HG03457 (cell line): Measurements from ENCODE around the gene SSX5.
"Not testable (repeated sequence)": the region's sequence is repeated elsewhere in the genome, so short reads cannot be mapped to it uniquely, and the experiment has no call there.

Source experiments
- ATAC-seq: cut with Tn5 transposase; IDR thresholded peaks from one replicate; pipeline ENCODE4 v1.9.1; 2021; ENCODE audit warnings: moderate number of reproducible peaks; ENCODE audit not compliant: unreplicated experiment

SSX5 gene, protein sequence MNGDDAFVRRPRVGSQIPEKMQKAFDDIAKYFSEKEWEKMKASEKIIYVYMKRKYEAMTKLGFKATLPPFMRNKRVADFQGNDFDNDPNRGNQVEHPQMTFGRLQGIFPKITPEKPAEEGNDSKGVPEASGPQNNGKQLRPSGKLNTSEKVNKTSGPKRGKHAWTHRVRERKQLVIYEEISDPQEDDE

DNA sequence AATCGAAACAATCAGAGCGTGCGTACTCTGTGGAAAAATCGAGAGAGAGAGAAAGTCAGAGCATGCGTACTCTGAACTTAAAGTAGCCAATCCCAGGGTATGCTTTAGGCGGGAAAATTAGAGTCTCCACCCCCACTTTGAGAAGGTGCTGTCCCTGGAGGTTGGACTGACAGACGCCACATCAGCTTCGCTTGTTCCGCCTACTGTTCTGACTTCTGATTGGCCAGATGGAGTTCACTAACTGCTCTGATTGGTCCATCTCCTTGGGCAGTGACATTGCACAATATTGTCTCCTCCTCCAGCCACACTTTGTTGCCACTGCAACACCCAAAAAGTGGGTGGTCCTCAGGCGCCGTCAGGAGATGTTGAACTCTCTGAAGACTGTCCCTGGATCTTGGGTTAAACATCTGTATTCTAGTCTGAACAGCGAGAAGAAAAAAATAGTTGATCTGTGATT is at the start of gene SSX5:
Gene SSX5 (minus strand): TSS at position 51 of the 457 bp plus-strand sequence. CDS start 1,437 bp downstream, outside the sequence.
- no peak for ATAC-seq

DNA sequence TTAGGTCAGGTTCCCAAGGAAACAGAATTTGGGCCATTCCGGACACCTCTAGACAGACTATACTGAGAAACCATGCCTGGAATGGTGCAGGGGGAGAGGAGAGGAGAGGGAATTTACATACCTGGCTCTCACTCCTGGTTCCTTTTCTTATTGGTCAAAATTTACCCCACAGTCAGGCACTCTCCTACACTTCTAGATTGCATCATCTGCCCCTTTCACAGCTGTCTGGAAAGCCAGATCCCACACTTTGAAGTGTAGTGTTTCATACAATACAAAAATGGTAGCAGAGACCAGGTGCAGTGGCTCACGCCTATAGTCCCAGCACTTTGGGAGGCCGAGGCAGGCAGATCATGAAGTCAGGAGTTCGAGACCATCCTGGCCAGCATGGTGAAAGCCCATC is 27.6 kb upstream of the SSX5 start:
- ATAC-seq, result not testable (repeated sequence)

DNA sequence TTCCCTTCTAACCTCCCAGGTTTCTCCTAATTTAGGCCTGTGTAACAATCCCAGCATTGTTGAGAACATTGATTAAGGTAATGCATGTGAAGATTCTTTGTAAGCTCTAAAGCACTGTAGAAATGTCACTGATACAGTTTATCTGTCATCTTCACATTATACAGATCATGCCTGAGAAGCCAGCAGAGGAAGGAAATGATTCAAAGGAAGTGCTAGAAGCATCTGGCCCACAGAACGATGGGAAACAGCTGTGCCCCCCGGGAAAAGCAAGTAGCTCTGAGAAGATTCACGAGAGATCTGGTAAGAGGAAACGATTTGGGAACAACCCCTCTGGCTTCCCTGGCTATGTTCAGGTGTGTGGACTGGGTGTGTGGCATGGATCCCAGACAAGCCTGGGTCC is 17.7 kb upstream of the SSX5 start:
- not testable (repeated sequence) for ATAC-seq

DNA sequence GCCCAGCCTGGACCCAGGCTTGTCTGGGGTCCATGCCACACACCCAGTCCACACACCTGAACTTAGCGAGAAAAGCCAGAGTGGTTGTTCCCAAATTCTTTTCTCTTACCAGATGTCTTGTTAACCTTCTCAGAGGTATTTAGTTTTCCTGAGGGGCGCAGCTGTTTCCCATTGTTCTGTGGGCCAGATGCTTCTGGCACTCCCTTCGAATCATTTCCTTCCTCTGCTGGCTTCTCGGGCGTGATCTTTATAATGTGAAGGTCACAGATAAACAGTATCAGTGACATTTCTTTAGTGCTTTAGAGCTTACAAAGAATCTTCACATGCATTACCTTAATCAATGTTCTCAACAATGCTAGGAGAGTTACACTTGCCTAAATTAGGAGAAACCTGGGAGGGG is 6.6 kb downstream of the SSX5 start:
- not testable (repeated sequence) for ATAC-seq

DNA sequence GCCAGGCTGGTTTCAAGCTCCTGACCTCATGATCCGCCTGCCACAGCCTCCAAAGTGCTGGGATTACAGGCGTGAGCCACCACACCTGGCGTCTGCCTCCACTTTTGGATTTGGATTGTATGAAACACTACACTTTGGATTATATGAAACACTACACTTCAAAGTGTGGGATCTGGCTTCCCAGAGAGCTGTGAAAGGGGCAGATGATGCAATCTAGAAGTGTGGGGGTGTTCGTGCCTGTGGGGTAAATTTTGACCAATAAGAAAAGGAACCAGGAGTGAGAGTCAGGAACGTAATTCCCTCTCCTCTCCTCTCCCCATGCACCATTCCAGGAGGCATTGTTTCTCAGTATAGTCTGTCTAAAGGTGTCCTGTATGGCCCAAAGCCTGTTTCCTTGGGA is 14.7 kb downstream of the SSX5 start:
- ATAC-seq, result not testable (repeated sequence)

DNA sequence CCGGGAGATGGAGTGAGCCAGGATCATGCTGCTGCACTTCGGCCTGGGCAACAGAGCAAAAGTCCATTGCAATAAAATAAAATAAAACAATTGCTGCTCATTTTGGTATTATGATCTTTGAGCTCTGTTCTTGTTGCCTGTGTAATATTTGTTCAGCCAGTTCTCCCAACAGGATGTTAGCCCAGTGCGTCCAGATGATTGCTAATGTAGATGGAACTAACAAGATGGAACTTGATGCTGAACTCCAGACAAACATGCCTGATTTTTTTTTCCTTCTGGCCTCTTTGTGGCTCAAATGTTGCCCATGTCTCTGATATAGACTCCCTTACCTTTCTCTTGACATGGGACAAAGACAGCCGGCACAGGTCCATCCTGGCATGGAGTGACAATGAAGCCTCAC is 15.8 kb downstream of the SSX5 start:
- no peak for ATAC-seq

DNA sequence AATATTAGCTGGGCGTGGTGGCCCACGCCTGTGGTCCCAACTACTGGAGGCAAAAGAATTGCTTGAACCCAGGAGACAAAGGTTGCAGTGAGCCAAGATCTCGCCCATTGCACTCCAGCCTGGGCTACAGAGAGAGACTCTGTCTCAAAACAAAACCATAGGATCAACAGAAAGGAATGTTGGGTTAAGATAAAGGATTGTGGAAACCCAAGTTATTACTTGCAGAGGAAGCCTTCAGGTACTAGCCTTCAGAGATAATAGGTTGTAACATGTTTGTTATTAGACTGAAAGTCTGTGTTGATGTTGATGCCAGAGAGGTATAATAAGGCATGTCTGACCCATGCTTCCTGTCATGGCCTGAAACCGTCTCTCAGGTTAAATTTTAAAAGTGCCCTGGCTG is 16.9 kb downstream of the SSX5 start:
- no peak for ATAC-seq

DNA sequence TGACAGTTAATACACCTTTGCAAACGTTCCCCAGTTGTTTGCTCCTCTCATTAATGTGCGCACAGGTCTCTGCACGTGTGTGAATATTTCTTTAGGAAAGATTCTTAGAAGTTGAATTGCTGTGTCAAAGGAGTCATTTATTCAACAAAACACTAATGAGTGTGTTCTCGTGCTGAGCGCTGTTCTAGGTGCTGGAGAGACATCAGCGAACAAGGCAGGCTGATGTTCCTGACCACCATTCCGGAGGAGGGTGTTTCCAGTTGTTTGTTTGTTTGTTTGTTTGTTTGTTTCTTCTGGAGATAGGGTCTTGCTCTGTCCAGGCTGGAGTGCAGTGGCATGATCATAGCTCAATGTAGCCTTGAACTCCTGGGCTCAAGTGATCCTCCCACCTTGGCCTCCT is 30.3 kb downstream of the SSX5 start:
- ATAC-seq, result not testable (repeated sequence)

DNA sequence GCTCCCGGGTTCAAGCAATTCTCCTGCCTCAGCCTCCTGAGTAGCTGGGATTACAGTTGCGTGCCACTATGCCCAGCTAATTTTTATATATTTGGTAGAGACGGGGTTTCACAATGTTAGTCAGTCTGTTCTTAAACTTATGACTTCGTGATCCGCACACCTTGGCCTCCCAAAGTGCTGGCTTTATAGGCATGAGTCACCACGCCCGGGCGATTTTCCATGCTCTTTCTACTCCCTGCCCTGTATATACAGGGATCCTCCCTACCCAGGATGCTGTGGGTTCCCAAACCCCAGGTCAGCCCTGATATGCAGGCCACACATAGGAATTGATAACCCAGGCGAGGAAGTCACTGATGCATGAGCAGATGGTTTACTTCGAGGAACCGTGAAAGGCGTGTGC is 31.4 kb downstream of the SSX5 start:
- ATAC-seq, result no peak

DNA sequence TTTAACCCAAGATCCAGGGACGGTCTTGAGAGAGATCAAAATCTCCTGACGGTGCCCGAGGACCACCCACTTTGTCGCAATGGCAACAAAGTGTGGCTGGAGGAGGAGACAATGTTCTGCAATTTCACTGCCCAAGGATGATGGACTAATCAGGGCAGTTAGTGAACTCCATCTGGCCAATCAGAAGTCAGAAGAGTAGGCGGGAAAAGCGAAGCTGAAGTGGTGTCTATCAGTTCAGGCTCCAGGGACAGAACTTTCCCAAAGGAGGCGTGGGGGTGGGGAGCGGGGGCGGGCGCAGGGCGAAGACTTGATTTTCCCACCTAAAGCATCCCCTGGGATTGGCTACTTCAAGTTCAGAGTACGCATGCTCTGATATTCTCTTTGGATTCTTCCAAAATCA is 40.6 kb downstream of the SSX5 start:
- no peak for ATAC-seq

DNA sequence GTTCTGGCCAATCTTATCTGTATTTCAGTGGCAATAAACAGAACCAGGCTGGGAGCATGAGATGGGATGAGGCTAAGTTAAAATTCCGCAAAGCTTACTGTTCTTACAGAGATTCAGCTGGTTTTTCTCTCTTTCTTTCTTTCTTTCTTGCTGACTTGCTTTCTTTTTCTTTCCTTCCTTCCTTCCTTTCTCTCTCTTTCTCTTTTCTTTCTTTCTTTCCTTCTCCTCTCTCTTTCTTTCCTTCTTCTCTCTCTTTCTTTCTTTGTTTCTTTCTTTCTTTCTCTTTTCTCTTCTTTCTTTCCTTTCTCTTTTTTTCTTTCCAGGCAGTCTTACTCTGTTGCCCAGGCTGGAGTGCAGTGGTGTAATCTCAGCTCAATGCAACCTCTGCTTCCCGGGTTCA is 41.8 kb downstream of the SSX5 start:
- ATAC-seq, result no peak

DNA sequence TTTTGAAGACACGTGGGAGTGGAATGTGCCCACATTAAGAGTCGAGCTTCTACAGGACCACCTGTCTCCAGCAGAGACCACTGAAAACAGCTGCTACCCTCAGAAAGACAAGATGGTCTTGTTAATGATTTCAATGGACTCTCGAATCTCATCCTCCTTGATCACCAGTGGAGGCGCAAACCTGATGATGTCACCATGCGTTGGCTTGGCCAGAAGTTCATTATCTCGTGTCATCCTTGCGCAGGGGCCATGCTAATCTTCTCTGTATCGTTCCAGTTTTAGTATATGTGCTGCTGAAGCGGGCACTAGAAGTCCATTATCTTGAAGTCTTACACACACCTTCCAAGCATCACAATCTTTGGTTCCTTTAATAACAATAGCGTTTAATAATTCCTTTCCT is 42.8 kb downstream of the SSX5 start:
- ATAC-seq, result no peak

DNA sequence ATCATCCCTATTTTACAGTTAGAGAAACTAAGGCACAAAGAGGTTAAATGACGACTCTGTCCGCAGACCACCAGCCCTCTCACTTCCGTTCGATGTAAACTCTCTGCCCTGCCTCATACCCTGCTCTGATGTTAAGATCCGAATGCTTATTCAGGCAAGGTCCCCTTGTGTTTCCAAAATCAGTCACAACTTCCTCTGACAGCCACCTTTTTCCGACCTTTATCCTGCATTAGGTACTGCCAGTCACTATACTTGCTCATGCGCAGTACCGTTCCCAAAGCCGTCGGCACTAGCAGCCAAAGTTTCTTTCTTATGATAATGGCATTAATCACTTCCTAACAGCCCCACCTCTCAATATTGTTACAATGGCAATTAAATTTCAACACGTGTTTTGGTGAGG is 53.9 kb downstream of the SSX5 start:
- not testable (repeated sequence) for ATAC-seq

DNA sequence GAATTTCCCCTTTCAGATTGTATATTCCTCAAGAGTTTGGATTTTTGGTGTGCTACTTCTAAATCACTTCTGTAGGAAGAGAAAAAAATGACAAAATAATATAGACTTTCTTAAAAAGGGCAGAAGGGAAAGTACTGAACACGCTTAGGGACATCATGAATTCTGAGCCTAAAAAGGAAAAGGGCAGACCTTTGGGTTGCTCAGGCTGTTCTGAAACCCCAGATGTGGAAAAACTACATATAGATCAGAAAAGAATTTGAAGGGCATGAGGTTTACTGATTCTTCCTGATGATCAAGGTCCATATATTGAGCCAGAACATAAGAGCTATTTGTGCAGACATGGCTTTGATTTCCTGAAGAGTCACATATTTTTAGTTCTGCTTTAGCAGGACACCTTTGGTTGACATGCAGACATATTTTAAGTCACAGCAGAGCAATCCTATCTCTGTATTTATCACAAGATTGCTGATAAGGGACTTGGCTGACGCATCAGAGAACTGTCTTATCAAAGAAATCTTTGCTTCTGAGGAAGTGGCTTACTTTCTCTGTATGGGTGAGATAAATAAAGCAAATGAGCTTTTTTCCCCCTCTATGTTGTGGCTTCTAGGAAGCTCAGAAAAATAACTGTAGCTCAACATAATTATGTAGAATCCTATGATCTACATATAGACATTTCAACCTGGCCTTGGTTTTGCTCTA is 54.6 kb downstream of the SSX5 start:
- ATAC-seq, result not testable (repeated sequence)

DNA sequence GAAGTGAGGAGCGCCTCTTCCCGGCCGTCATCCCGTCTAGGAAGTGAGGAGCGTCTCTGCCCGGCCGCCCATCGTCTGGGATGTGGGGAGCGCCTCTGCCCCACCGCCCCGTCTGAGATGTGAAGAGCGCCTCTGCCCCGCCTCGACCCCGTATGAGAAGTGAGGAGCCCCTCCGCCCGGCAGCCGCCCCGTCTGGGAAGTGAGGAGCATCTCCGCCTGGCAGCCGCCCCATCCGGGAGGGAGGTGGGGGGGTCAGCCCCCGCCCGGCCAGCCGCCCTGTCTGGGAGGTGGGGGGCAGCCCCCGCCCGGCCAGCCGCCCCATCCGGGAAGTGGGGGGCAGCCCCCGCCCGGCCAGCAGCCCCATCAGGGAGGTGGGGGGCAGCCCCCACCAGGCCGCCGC is 57.5 kb downstream of the SSX5 start:
- not testable (repeated sequence) for ATAC-seq
